GM12878 (cell line): ENCODE data around the gene REPS1. TPM values are rescaled to one million over a fixed set of nuclear protein-coding genes. Genes with fewer than 3 reads are reported as not detected.
A peak's percentile ranks its signal among the peaks of the same experiment; 100 is the strongest.

Source experiments
- DPF2 ChIP-seq: fragments of 450-650 bp; IDR thresholded peaks from 2 replicates; pipeline ENCODE4 v1.6.1; 2017; ENCODE audit warnings: mild to moderate bottlenecking
- E2F8 ChIP-seq: fragments of 450-650 bp; IDR thresholded peaks from 2 replicates; pipeline ENCODE4 v1.6.1; 2018; ENCODE audit warnings: mild to moderate bottlenecking, low read depth, moderate library complexity; ENCODE audit not compliant: partially characterized antibody
- EZH2 ChIP-seq: IDR thresholded peaks from 2 replicates; pipeline ENCODE4 v1.6.1; 2012; ENCODE audit warnings: low read depth, mild to moderate bottlenecking, control low read depth, inconsistent platforms, low read length, borderline replicate concordance; ENCODE audit not compliant: control insufficient read depth
- HDAC2 ChIP-seq: fragments of 200-600 bp; sonication (generic); IDR thresholded peaks from 2 replicates; pipeline ENCODE4 v1.6.1; 2017
- IRF4 ChIP-seq: IDR thresholded peaks from 2 replicates; pipeline ENCODE4 v1.6.1; 2011; ENCODE audit warnings: low read depth, low read length
- KAT2A ChIP-seq: conservative IDR thresholded peaks from 2 replicates; pipeline ENCODE4 v1.6.1; 2011; ENCODE audit warnings: low read depth, low read length; ENCODE audit not compliant: control insufficient read depth
- MEF2B ChIP-seq: fragments of 450-650 bp; IDR thresholded peaks from 2 replicates; pipeline ENCODE4 v1.6.1; 2018; ENCODE audit warnings: mild to moderate bottlenecking, moderate library complexity; ENCODE audit not compliant: partially characterized antibody, poor library complexity, severe bottlenecking
- MLLT1 ChIP-seq: fragments of 450-650 bp; IDR thresholded peaks from 2 replicates; pipeline ENCODE4 v1.6.1; 2016; ENCODE audit warnings: mild to moderate bottlenecking
- NFIC ChIP-seq: IDR thresholded peaks from 2 replicates; pipeline ENCODE4 v1.6.1; 2012; ENCODE audit warnings: low read depth, mild to moderate bottlenecking, inconsistent platforms, low read length, moderate library complexity
- NR2F1 ChIP-seq: fragments of 450-650 bp; conservative IDR thresholded peaks from 2 replicates; pipeline ENCODE4 v1.6.1; 2017; ENCODE audit warnings: mild to moderate bottlenecking
- PML ChIP-seq: IDR thresholded peaks from 2 replicates; pipeline ENCODE4 v1.6.1; 2012; ENCODE audit warnings: low read length, inconsistent platforms
- RUNX3 ChIP-seq: IDR thresholded peaks from 2 replicates; pipeline ENCODE4 v1.6.1; 2012; ENCODE audit warnings: low read length, inconsistent platforms
- SP1 ChIP-seq: IDR thresholded peaks from one replicate; pipeline ENCODE4 v1.6.1; 2011; ENCODE audit warnings: low read depth, low read length
- YBX1 ChIP-seq: fragments of 450-650 bp; IDR thresholded peaks from 2 replicates; pipeline ENCODE4 v1.6.1; 2016; ENCODE audit warnings: antibody characterized with exemption
- ZNF622 ChIP-seq: fragments of 450-650 bp; IDR thresholded peaks from 2 replicates; pipeline ENCODE4 v1.6.1; 2017; ENCODE audit warnings: mild to moderate bottlenecking, inconsistent platforms
- polyA plus RNA-seq, 11 experiments: library from polyadenylated mRNA; depleted of rRNA in 4 of 11; unstranded in 6 of 11; stranded (reverse) in 5 of 11; fragments of >200 nt; fragmentation: Nextera tagmentation in 4 of 11; fragmentation: Illumina TruSeq in 1 of 11; extraction: Ambion mirVana in 4 of 11; extraction: Trizol in 1 of 11; gene quantifications; 1 replicate in 1 of 11; 2 replicates in 10 of 11; pipeline versions ENCODE4 v1.2.1 to v1.2.3, GENCODE V29; 2011 to 2016; ENCODE audit warnings: inconsistent platforms in 2 of 11, missing spikeins in 2 of 11, low read depth in 1 of 11
- total RNA-seq, 4 experiments: library from RNA; depleted of rRNA in 3 of 4; stranded (reverse); fragments of >200 nt in 3 of 4; fragmentation: Illumina TruSeq in 1 of 4; extraction: Trizol in 1 of 4; gene quantifications; 2 replicates each; pipeline versions ENCODE4 v1.2.1 to v1.2.3, GENCODE V29; 2013 to 2021
- TF ChIP-seq, protein P1 (sequence below): fragments of 150-350 bp; IDR thresholded peaks from 2 replicates; pipeline ENCODE4 v1.6.1; 2016; ENCODE audit warnings: low read depth, low read length
- TF ChIP-seq, protein P2 (sequence below): fragments of 450-650 bp; IDR thresholded peaks from 2 replicates; pipeline ENCODE4 v1.6.1; 2016; ENCODE audit warnings: mild to moderate bottlenecking
- TF ChIP-seq, protein P3 (sequence below): fragments of 450-650 bp; IDR thresholded peaks from 2 replicates; pipeline ENCODE4 v1.6.1; 2017; ENCODE audit warnings: mild to moderate bottlenecking

REPS1 gene
- total and polyA plus RNA-seq, 10 of the 15 experiments (the other 5 are each of a cell fraction or from before 2014, with no cell fraction given) = 13.7 to 59.3 (median 31.7) TPM

DNA sequence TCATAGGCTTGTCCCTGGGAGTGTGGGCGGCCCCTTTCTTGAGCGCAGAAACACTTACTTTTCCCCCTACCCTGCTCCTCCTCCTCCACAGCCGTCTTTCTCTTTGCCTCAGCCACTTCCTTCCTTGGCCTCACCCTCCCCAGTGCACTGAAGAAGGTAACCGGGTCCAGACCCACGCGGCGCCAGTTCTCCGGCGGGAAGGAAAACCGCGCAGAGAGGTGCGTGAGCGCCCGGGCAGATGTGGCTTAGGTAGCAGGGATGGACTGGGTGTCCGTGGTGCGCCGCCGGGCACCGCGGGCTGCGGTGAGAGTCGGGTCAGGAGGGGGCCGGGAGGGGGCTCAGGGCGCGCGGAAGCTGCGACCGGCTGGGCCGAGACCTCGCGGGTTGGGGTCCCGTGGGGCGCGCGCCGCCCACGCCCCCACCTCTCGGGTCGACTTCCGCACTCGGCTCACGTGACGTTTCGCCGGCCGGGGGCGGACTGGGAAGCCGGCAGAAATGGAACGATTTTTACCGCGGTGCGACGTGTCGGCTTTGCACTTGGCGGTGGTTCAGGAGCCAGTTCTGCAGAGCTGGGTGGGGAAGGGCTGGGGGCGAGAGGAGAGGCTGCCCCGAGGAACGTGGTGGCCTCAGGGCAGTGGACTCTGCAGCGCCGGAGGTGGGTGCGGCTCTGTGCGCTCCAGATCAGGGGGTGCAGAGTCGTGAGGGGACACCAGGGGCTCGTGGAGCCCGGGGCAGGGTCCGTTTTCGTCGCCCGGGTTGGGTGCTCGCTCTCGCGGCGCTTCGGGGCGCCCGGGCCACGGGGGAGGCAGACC, 40.8 kb upstream of the REPS1 start, which contains the start of gene ABRACL (continued):
- TF ChIP-seq, protein P1, sequence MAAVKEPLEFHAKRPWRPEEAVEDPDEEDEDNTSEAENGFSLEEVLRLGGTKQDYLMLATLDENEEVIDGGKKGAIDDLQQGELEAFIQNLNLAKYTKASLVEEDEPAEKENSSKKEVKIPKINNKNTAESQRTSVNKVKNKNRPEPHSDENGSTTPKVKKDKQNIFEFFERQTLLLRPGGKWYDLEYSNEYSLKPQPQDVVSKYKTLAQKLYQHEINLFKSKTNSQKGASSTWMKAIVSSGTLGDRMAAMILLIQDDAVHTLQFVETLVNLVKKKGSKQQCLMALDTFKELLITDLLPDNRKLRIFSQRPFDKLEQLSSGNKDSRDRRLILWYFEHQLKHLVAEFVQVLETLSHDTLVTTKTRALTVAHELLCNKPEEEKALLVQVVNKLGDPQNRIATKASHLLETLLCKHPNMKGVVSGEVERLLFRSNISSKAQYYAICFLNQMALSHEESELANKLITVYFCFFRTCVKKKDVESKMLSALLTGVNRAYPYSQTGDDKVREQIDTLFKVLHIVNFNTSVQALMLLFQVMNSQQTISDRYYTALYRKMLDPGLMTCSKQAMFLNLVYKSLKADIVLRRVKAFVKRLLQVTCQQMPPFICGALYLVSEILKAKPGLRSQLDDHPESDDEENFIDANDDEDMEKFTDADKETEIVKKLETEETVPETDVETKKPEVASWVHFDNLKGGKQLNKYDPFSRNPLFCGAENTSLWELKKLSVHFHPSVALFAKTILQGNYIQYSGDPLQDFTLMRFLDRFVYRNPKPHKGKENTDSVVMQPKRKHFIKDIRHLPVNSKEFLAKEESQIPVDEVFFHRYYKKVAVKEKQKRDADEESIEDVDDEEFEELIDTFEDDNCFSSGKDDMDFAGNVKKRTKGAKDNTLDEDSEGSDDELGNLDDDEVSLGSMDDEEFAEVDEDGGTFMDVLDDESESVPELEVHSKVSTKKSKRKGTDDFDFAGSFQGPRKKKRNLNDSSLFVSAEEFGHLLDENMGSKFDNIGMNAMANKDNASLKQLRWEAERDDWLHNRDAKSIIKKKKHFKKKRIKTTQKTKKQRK = no peak
- TF ChIP-seq DPF2 (peak; percentile 81; the same call in 1 of the 2 replicates), MEF2B (peak; percentile 82), SP1 (no peak), RUNX3 (peak; percentile 49; the same call in 1 of the 2 replicates), PML (peak; percentile 65), ZNF622 (no peak), E2F8 (no peak), MLLT1 (peak; percentile 73), YBX1 (no peak), NFIC (no peak; the same call in 1 of the 2 replicates), NR2F1 (peak; percentile 62), KAT2A (no peak), EZH2 (no peak), IRF4 (no peak), HDAC2 (no peak)
- TF ChIP-seq, protein P2, sequence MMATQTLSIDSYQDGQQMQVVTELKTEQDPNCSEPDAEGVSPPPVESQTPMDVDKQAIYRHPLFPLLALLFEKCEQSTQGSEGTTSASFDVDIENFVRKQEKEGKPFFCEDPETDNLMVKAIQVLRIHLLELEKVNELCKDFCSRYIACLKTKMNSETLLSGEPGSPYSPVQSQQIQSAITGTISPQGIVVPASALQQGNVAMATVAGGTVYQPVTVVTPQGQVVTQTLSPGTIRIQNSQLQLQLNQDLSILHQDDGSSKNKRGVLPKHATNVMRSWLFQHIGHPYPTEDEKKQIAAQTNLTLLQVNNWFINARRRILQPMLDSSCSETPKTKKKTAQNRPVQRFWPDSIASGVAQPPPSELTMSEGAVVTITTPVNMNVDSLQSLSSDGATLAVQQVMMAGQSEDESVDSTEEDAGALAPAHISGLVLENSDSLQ = no peak; the same call in 1 of the 2 replicates
- TF ChIP-seq, protein P3, sequence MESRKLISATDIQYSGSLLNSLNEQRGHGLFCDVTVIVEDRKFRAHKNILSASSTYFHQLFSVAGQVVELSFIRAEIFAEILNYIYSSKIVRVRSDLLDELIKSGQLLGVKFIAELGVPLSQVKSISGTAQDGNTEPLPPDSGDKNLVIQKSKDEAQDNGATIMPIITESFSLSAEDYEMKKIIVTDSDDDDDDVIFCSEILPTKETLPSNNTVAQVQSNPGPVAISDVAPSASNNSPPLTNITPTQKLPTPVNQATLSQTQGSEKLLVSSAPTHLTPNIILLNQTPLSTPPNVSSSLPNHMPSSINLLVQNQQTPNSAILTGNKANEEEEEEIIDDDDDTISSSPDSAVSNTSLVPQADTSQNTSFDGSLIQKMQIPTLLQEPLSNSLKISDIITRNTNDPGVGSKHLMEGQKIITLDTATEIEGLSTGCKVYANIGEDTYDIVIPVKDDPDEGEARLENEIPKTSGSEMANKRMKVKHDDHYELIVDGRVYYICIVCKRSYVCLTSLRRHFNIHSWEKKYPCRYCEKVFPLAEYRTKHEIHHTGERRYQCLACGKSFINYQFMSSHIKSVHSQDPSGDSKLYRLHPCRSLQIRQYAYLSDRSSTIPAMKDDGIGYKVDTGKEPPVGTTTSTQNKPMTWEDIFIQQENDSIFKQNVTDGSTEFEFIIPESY = no peak
- TF ChIP-seq, all 136 proteins: peak for 49
